Smooth muscle cell (in vitro differentiated cells): ENCODE data around the gene NEGR1. TPM values are rescaled to one million over a fixed set of nuclear protein-coding genes. Genes with fewer than 3 reads are reported as not detected.

Experiments used
- DNase-seq: peaks from one replicate; lab custom pipeline; 2025; ENCODE audit not compliant: unreplicated experiment; lab: John Stamatoyannopoulos, UW
- H2AFZ ChIP-seq: fragments of 200-600 bp; sonication (generic); 2 replicates; pipeline ENCODE4 v1.6.0; 2016; ENCODE audit warnings: antibody characterized with exemption, low read depth, mild to moderate bottlenecking
- H3F3A ChIP-seq: fragments of 200-600 bp; sonication (generic); 2 replicates; pipeline ENCODE4 v1.6.0; 2017; ENCODE audit warnings: antibody characterized with exemption, low read depth
- H3K27ac ChIP-seq: fragments of 200-600 bp; sonication (generic); 2 replicates; pipeline ENCODE4 v1.5.1; 2016; ENCODE audit warnings: low read depth, mild to moderate bottlenecking
- H3K27me3 ChIP-seq: fragments of 200-600 bp; sonication (generic); 2 replicates; pipeline ENCODE4 v1.6.1; 2016; ENCODE audit warnings: low read depth, mild to moderate bottlenecking
- H3K36me3 ChIP-seq: fragments of 200-600 bp; sonication (generic); 2 replicates; pipeline ENCODE4 v1.5.1; 2016; ENCODE audit warnings: low read depth
- H3K4me1 ChIP-seq: fragments of 200-600 bp; sonication (generic); 2 replicates; pipeline ENCODE4 v1.5.1; 2016; ENCODE audit warnings: low read depth
- H3K4me2 ChIP-seq: fragments of 200-600 bp; sonication (generic); 2 replicates; pipeline ENCODE4 v1.6.0; 2016; ENCODE audit warnings: mild to moderate bottlenecking
- H3K4me3 ChIP-seq: fragments of 200-600 bp; sonication (generic); 2 replicates; pipeline ENCODE4 v1.5.1; 2016; ENCODE audit warnings: mild to moderate bottlenecking
- H3K79me2 ChIP-seq: fragments of 200-600 bp; sonication (generic); 2 replicates; pipeline ENCODE4 v1.6.0; 2016; ENCODE audit warnings: low read depth, mild to moderate bottlenecking
- H3K9ac ChIP-seq: fragments of 200-600 bp; sonication (generic); 2 replicates; pipeline ENCODE4 v1.6.0; 2016; ENCODE audit warnings: low read depth
- H3K9me3 ChIP-seq: fragments of 200-600 bp; sonication (generic); replicated peaks from 2 replicates; pipeline ENCODE4 v1.5.1; 2016; ENCODE audit warnings: low read depth
- H4K20me1 ChIP-seq: fragments of 200-600 bp; sonication (generic); 2 replicates; pipeline ENCODE4 v1.6.0; 2016; ENCODE audit warnings: low read depth
- WGBS: methylation state at CpG from one replicate; pipeline ENCODE4 v1.1.7; 2016; ENCODE audit warnings: low lambda C conversion rate; 5-methylcytosine and 5-hydroxymethylcytosine counted together
- polyA plus RNA-seq: library from polyadenylated mRNA; unstranded; fragments of >200 nt; fragmentation: Nextera tagmentation; extraction: Ambion mirVana; gene quantifications from 2 replicates; pipeline ENCODE4 v1.2.1, GENCODE V29; 2016
- total RNA-seq: library from RNA; depleted of rRNA; stranded (reverse); fragments of >200 nt; gene quantifications from 2 replicates; pipeline ENCODE4 v1.2.3, GENCODE V29; 2014
- TF ChIP-seq, protein P1 (sequence below): fragments of 200-600 bp; sonication (generic); IDR thresholded peaks from 2 replicates; pipeline ENCODE4 v1.5.1; 2017; ENCODE audit warnings: borderline replicate concordance, mild to moderate bottlenecking, antibody characterized with exemption; ENCODE audit not compliant: insufficient read depth, poor library complexity, severe bottlenecking

NEGR1 gene
- total and polyA plus RNA-seq, 2 experiments from 2014 or later = 0.02 to 0.09 TPM

DNA sequence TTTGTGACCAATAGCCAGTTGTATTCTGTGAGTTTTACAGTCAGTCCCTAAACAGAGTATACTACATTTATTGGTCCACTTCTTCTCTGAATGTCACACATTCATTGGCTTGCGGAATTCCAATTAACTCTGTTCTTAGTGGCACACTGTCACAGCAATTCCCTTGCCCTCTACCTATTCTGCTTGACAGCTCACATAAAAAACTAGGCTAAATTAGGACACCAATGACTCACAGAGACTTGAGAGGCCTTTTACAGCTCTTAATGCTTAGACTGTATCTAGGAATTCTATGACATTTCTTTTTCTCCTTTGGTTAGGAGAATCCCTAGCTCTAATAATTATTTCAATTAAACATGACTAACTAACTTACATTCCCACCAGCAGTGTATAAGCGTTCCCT lies 104.1 kb downstream of the NEGR1 start:
- Histone ChIP-seq H3K4me2 (no peak overlapping the region), H2AFZ (no peak overlapping the region), H3K36me3 (no peaks in the 10 kb centered on the region), H3F3A (no peaks in the 10 kb centered on the region), H3K4me1 (no peaks in the 10 kb centered on the region), H3K27me3 (no peaks in the 10 kb centered on the region), H3K27ac (no peak overlapping the region), H3K79me2 (no peaks in the 10 kb centered on the region), H3K9me3 (no peaks in the 10 kb centered on the region), H3K9ac (no peak overlapping the region), H3K4me3 (no peak overlapping the region), H4K20me1 (no peaks in the 10 kb centered on the region)
- TF ChIP-seq, protein P1, sequence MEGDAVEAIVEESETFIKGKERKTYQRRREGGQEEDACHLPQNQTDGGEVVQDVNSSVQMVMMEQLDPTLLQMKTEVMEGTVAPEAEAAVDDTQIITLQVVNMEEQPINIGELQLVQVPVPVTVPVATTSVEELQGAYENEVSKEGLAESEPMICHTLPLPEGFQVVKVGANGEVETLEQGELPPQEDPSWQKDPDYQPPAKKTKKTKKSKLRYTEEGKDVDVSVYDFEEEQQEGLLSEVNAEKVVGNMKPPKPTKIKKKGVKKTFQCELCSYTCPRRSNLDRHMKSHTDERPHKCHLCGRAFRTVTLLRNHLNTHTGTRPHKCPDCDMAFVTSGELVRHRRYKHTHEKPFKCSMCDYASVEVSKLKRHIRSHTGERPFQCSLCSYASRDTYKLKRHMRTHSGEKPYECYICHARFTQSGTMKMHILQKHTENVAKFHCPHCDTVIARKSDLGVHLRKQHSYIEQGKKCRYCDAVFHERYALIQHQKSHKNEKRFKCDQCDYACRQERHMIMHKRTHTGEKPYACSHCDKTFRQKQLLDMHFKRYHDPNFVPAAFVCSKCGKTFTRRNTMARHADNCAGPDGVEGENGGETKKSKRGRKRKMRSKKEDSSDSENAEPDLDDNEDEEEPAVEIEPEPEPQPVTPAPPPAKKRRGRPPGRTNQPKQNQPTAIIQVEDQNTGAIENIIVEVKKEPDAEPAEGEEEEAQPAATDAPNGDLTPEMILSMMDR = no peak
- DNase-seq = no peak
- 71% methylated on average over 2 of the region's 2 CpGs for WGBS

DNA sequence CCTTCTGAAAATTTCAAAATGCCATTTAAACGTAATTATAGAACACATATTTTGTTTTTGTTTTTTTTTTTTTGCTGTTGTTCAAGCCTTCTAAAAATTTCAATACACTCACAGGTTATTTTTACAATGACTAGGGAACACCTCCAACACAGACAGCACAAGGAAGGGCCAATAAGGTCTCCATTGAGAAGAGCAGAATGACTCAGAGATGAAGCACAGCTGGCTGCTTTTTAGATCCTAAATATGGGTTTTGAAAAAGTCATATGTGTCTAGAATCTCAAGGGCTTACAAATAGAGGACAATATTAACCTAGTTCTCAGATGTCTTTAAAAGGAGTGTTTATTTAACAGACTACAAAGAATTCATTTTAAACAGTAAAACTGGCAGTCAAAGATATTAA lies 104.6 kb downstream of the NEGR1 start:
- no peaks in the 10 kb centered on the region for H3K4me1 ChIP-seq
- no peaks in the 10 kb centered on the region for H3K79me2 ChIP-seq
- no peak overlapping the region for H3K27ac ChIP-seq
- H3K4me2 ChIP-seq = no peak overlapping the region
- H3K9ac ChIP-seq = no peak overlapping the region
- no peaks in the 10 kb centered on the region for H3K36me3 ChIP-seq
- no peak for DNase-seq
- no peaks in the 10 kb centered on the region for H4K20me1 ChIP-seq
- TF ChIP-seq, protein P1 = no peak
- H2AFZ ChIP-seq = no peak overlapping the region
- 82% methylated on average over 1 of the region's 1 CpG for WGBS
- no peaks in the 10 kb centered on the region for H3F3A ChIP-seq
- H3K27me3 ChIP-seq = no peaks in the 10 kb centered on the region
- no peak overlapping the region for H3K4me3 ChIP-seq
- no peaks in the 10 kb centered on the region for H3K9me3 ChIP-seq

DNA sequence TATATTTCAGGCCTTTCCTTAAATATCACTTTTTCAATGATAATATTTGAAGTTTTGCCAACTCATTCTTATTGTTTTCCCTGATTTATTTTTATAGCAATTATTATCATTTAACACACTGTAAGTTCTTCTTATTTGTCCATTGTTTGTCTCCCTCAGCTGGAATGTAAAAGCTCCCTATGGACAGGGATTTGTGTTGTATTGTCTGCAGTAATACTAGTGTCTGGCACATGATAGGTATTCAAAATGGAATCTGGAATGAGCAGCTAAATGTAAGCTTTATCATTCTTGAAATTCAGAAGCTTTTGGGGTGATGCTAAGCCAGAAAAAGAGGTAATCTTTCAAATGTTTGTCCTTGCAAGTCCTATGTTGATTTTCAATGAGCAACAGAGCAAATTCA lies 112.1 kb downstream of the NEGR1 start:
- Histone ChIP-seq H3K36me3 (no peaks in the 10 kb centered on the region), H3K79me2 (no peaks in the 10 kb centered on the region), H3F3A (no peaks in the 10 kb centered on the region), H3K27me3 (no peaks in the 10 kb centered on the region), H3K4me3 (no peak overlapping the region), H3K9ac (no peak overlapping the region), H3K4me2 (no peak overlapping the region), H4K20me1 (no peaks in the 10 kb centered on the region), H2AFZ (no peak overlapping the region), H3K27ac (no peak overlapping the region), H3K4me1 (no peaks in the 10 kb centered on the region), H3K9me3 (no peaks in the 10 kb centered on the region)
- TF ChIP-seq, protein P1 = no peak
- no peak for DNase-seq

DNA sequence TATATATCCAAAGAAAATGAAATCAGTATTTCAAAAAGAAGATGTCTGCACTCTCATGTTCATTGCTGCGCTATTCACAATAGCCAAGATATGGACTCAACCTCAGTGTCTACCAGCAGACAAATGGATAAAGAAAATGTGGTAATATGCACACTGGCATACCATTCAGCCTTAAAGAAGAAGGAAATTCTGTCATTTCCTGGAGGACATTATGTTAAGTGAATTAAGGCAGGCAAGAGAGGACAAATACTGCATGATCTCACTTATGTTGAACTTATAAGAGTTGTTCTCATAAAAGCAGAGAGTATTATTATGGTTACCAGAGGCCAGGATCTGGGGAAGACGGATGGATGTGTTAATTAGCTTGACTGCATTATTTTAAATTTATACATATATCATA lies 115.9 kb downstream of the NEGR1 start:
- WGBS = 91% methylated on average over 2 of the region's 2 CpGs
- H3K4me2 ChIP-seq = no peak overlapping the region
- no peaks in the 10 kb centered on the region for H3K36me3 ChIP-seq
- no peak overlapping the region for H3K27ac ChIP-seq
- no peaks in the 10 kb centered on the region for H3K9me3 ChIP-seq
- no peak overlapping the region for H2AFZ ChIP-seq
- H3K27me3 ChIP-seq = no peaks in the 10 kb centered on the region
- H4K20me1 ChIP-seq = no peaks in the 10 kb centered on the region
- no peak for DNase-seq
- no peaks in the 10 kb centered on the region for H3K79me2 ChIP-seq
- H3K4me1 ChIP-seq = no peaks in the 10 kb centered on the region
- H3K4me3 ChIP-seq = no peak overlapping the region
- TF ChIP-seq, protein P1 = no peak
- no peak overlapping the region for H3K9ac ChIP-seq
- no peaks in the 10 kb centered on the region for H3F3A ChIP-seq
